Measurements from ENCODE around the gene MYO15B.
"Not testable (repeated sequence)": the region's sequence is repeated elsewhere in the genome, so short reads cannot be mapped to it uniquely, and the experiment has no call there.

MYO15B gene

DNA sequence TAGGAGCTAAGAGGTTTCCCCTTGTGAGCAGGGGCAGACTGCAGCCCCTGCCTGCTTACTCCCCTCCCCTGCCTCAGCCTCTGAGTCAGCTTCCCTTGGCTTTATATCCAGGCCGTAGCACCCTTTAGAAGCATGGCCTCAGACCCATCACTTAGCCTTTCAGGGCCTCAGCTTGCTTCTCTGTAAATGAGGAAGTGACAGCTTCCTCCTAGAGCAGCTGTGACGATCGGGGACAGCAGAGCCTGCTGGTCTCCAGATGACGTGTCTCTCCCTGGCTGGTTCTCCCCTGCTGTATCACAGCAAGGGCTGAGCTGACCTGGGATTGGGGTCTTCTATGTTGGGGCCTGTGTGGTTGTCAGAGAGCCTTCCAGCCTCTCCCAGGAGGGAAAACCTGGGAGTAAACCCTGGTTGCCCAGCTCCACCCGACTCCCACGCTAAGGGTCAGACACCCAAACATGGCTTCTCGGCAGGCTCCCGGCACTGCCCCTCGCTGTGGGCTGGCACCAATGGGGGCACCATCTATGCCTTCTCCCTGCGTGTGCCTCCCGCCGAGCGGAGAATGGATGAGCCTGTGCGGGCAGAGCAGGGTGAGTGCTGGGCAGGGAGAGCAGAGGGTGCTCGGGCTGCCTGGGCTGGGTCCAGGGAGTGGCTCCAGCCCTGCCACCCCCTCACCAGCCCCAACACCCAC is 16.3 kb upstream of the MYO15B start:
- Histone ChIP-seq H3K27ac (ENCODE audit: low read depth, low read length) (no peak overlapping the region), H3K9ac (ENCODE audit: low read depth, low read length) (no peak overlapping the region)
- 94% methylated on average over 15 of the region's 15 CpGs for WGBS

DNA sequence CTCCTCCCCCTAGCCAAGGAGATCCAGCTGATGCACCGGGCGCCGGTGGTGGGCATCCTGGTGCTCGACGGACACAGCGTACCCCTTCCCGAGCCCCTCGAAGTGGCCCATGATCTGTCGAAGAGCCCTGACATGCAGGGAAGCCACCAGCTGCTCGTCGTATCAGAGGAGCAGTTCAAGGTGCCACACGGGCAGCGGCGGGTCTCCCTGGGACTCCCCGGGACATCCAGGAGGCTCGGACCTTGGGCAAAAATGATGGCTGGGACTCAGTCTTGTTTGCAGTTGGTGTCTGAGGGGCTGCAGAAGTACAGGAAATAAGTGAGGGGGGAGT is 15.8 kb upstream of the MYO15B start:
- Histone ChIP-seq H3K9me3 (ENCODE audit: insufficient read depth, low read depth, low read length) (no peaks in the 10 kb centered on the region), H3K4me1 (ENCODE audit: insufficient read depth, low read length) (no peaks in the 10 kb centered on the region), H3K4me3 (ENCODE audit: low read length) (no peak overlapping the region), H3K9ac (ENCODE audit: low read depth, low read length) (no peak overlapping the region), H3K36me3 (ENCODE audit: insufficient read depth, low read length) (0 out of 2 replicates have a peak, but pooled peaks cover 2% of the 10 kb centered on the region), H3K27ac (ENCODE audit: low read depth, low read length) (no peak overlapping the region), H3K27me3 (ENCODE audit: insufficient read depth, low read length) (no peaks in the 10 kb centered on the region)
- WGBS, result 93% methylated on average over 16 of the region's 16 CpGs

More for the DNA sequence above, 16.3 kb upstream of the MYO15B start:
- H3K9me3 ChIP-seq (ENCODE audit: insufficient read depth, low read depth, low read length), result no peaks in the 10 kb centered on the region
- no peaks in the 10 kb centered on the region for H3K4me1 ChIP-seq (ENCODE audit: insufficient read depth, low read length)
- H3K36me3 ChIP-seq (ENCODE audit: insufficient read depth, low read length), result 0 out of 2 replicates have a peak, but pooled peaks cover 2% of the 10 kb centered on the region
- H3K27me3 ChIP-seq (ENCODE audit: insufficient read depth, low read length), result no peaks in the 10 kb centered on the region
- H3K4me3 ChIP-seq (ENCODE audit: low read length), result no peak overlapping the region

DNA sequence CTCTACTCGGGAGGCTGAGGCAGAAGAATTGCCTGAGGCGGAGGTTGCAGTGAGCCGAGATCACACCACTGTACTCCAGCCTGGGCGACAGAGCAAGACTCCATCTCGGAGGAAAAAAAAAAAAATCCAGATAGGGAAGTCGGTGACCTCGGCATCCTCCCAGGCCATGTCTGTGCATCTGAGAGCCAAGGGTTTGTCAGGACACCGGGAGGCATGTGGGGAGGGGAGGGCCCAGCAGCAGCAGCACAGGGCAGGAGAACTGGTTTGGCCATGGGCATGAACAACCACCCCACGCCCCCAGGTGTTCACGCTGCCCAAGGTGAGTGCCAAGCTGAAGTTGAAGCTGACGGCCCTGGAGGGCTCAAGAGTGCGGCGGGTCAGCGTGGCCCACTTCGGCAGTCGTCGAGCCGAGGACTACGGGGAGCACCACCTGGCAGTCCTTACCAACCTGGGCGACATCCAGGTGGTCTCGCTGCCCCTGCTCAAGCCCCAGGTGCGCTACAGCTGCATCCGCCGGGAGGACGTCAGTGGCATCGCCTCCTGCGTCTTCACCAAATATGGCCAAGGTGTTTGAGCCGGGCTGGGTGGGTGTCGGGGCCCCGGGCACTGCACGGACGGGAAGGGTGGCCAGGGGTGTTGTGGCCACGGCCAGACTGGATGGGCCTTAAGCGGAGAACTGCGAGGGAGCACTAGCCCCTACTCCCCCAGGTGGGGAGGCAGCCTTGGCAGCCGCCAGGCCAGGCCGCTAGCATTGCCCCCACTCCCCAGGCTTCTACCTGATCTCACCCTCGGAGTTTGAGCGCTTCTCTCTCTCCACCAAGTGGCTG is 14.7 kb upstream of the MYO15B start:
- no peak overlapping the region for H3K4me3 ChIP-seq (ENCODE audit: low read length)

DNA sequence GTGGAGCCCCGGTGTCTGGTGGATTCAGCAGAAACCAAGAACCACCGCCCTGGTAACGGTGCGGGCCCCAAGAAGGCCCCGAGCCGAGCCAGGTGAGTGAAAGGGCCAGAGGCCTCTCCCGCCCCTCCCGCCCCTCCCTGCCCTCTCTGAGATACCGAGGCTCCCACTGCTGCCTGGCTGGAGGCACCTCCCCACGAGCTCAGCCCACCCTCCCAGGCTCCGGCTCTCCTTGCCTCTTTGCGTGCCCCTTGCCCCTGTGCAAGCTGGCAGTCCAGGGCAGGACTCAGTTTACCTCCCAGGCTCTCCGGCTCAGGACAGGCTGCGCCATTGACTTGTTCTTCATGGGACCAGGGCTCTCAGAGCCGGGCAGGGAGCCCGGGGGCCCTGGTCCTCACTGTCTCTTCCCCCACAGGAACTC is 14.1 kb upstream of the MYO15B start:
- Histone ChIP-seq H3K9me3 (ENCODE audit: insufficient read depth, low read depth, low read length) (no peaks in the 10 kb centered on the region), H3K9ac (ENCODE audit: low read depth, low read length) (no peak overlapping the region), H3K4me1 (ENCODE audit: insufficient read depth, low read length) (no peaks in the 10 kb centered on the region), H3K36me3 (ENCODE audit: insufficient read depth, low read length) (0 out of 2 replicates have a peak, but pooled peaks cover 2% of the 10 kb centered on the region), H3K4me3 (ENCODE audit: low read length) (no peak overlapping the region), H3K27ac (ENCODE audit: low read depth, low read length) (no peak overlapping the region), H3K27me3 (ENCODE audit: insufficient read depth, low read length) (no peaks in the 10 kb centered on the region)
- WGBS, result 91% methylated on average over 16 of the region's 16 CpGs

More for the DNA sequence above, 14.7 kb upstream of the MYO15B start:
- H3K9me3 ChIP-seq (ENCODE audit: insufficient read depth, low read depth, low read length), result no peaks in the 10 kb centered on the region
- H3K4me1 ChIP-seq (ENCODE audit: insufficient read depth, low read length), result no peaks in the 10 kb centered on the region
- H3K9ac ChIP-seq (ENCODE audit: low read depth, low read length), result no peak overlapping the region
- WGBS, result 95% methylated on average over 39 of the region's 39 CpGs
- H3K27ac ChIP-seq (ENCODE audit: low read depth, low read length), result no peak overlapping the region
- H3K36me3 ChIP-seq (ENCODE audit: insufficient read depth, low read length), result 0 out of 2 replicates have a peak, but pooled peaks cover 2% of the 10 kb centered on the region
- no peaks in the 10 kb centered on the region for H3K27me3 ChIP-seq (ENCODE audit: insufficient read depth, low read length)

DNA sequence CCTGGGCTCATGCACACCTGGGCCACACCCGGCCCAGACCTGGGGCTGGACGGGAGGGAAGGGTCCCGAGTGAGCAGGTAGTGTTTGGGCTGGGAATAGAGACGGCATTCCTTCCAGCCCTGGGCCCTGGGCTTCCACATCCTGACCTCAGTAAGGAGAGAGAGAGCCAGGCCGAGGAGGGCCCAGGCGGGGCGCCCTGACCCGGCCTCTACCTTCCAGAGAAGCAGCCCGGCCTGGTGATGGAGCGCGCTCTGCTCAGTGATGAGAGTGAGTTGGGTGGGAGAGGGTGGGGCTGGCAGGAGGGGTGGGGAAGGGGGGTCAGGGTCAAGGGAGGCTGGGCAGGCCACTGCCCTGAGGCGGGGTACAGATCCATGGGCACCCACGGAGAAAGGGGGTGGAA is 13.6 kb upstream of the MYO15B start:
- Histone ChIP-seq H3K36me3 (ENCODE audit: insufficient read depth, low read length) (0 out of 2 replicates have a peak, but pooled peaks cover 2% of the 10 kb centered on the region), H3K4me3 (ENCODE audit: low read length) (no peak overlapping the region), H3K27me3 (ENCODE audit: insufficient read depth, low read length) (no peaks in the 10 kb centered on the region), H3K9ac (ENCODE audit: low read depth, low read length) (no peak overlapping the region), H3K9me3 (ENCODE audit: insufficient read depth, low read depth, low read length) (no peaks in the 10 kb centered on the region), H3K27ac (ENCODE audit: low read depth, low read length) (no peak overlapping the region), H3K4me1 (ENCODE audit: insufficient read depth, low read length) (no peaks in the 10 kb centered on the region)
- 95% methylated on average over 13 of the region's 13 CpGs for WGBS

DNA sequence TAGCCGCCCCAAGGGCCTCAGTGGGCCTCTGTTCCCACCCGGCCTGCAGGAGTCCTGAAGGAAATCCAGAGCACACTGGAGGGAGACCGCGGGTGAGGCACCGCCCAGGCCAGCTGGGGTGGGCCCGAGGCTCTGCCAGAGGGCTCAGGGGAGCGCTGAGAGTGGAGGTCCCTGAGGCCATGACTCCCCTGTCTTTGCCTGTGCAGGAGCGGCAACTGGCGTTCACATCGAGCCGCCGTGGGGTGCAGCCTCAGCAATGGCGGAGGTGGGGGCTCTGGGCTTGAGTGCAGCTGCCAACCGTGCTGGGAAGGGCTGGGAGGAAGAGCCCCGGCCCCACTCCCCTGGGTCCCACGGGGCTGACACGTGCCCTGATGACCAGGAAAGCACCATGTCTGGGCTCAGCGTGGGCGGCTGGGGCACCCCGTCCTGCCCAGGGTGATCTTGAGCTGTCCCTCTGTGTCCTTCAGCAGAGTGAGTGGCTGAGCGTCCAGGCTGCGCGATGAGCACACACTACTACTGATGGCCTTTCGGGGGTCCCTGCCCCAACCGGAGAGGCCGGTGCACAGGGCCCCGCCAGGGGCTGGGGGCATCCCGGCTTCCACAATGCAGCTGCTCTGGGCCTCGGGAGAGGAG is 13.1 kb upstream of the MYO15B start:
- Histone ChIP-seq H3K36me3 (ENCODE audit: insufficient read depth, low read length) (0 out of 2 replicates have a peak, but pooled peaks cover 2% of the 10 kb centered on the region), H3K9ac (ENCODE audit: low read depth, low read length) (no peak overlapping the region), H3K4me3 (ENCODE audit: low read length) (no peak overlapping the region), H3K9me3 (ENCODE audit: insufficient read depth, low read depth, low read length) (no peaks in the 10 kb centered on the region), H3K27ac (ENCODE audit: low read depth, low read length) (no peak overlapping the region), H3K27me3 (ENCODE audit: insufficient read depth, low read length) (no peaks in the 10 kb centered on the region), H3K4me1 (ENCODE audit: insufficient read depth, low read length) (no peaks in the 10 kb centered on the region)
- 91% methylated on average over 29 of the region's 29 CpGs for WGBS

DNA sequence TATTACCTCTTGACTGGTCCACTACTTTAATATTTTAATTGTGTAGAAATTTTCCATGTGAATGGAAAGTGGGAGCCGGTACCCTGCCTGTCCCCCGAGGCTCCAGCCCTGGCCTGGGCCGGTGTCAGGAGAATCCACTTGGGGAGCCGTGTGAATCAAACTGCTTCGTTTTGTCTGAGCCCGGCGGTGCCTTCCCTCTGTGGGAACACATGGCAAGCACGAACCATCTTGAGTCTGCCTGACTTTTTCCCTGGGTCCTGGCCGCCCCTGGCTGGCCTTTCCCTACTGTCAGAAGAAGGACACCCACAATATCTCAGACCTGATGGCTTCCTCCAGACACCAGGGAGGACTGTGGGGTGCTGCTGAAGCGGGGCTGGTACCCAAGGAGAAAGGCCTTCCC is 12.4 kb upstream of the MYO15B start:
- WGBS, result 91% methylated on average over 10 of the region's 10 CpGs
- 0 out of 2 replicates have a peak, but pooled peaks cover 2% of the 10 kb centered on the region for H3K36me3 ChIP-seq (ENCODE audit: insufficient read depth, low read length)

DNA sequence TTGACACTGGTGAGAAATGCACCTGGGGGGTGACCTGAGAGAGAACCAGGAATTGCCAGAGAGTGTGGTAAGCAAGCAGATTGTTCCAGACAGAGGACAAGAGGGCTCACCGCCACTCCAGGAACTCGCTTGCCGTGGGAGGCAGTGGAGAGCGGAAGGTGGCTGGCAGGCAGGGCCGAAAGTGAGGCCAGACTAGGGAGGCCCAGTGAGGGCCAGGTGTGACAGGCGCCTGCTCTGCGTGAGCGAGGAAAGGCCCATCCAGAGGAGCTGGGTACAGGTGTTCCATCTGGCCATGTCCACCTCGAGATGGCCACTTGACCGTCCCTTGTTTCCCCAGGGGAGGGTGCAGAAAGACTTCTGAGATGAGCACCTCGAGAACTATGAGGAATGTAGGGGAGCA is 11.9 kb upstream of the MYO15B start:
- 0 out of 2 replicates have a peak, but pooled peaks cover 2% of the 10 kb centered on the region for H3K36me3 ChIP-seq (ENCODE audit: insufficient read depth, low read length)
- H3K4me3 ChIP-seq (ENCODE audit: low read length), result no peak overlapping the region
- H3K4me1 ChIP-seq (ENCODE audit: insufficient read depth, low read length), result no peaks in the 10 kb centered on the region
- H3K9ac ChIP-seq (ENCODE audit: low read depth, low read length), result no peak overlapping the region
- no peaks in the 10 kb centered on the region for H3K27me3 ChIP-seq (ENCODE audit: insufficient read depth, low read length)
- H3K27ac ChIP-seq (ENCODE audit: low read depth, low read length), result no peak overlapping the region
- no peaks in the 10 kb centered on the region for H3K9me3 ChIP-seq (ENCODE audit: insufficient read depth, low read depth, low read length)
- WGBS, result 83% methylated on average over 11 of the region's 11 CpGs

More for the DNA sequence above, 12.4 kb upstream of the MYO15B start:
- Histone ChIP-seq H3K4me1 (ENCODE audit: insufficient read depth, low read length) (no peaks in the 10 kb centered on the region), H3K9ac (ENCODE audit: low read depth, low read length) (no peak overlapping the region), H3K27ac (ENCODE audit: low read depth, low read length) (no peak overlapping the region), H3K9me3 (ENCODE audit: insufficient read depth, low read depth, low read length) (no peaks in the 10 kb centered on the region), H3K4me3 (ENCODE audit: low read length) (no peak overlapping the region), H3K27me3 (ENCODE audit: insufficient read depth, low read length) (no peaks in the 10 kb centered on the region)

DNA sequence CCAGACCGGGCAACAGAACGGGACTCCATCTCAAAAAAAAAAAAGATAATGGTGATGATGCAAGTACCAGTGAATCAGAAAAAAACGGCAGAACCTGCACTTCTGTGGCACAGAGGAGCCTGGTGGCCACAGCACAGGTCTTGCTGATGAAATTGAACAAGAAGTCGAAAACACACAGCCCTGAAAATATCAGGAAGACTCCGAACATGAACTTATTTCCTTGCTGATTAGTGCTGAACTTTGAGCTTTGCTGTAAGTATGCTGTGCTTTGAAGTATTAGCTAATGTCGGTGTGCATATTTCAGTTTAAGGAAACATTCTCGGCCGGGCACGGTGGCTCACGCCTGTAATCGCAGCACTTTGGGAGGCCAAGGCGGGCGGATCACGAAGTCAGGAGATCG is 10.9 kb upstream of the MYO15B start:
- Histone ChIP-seq H3K27me3 (ENCODE audit: insufficient read depth, low read length) (no peaks in the 10 kb centered on the region), H3K4me3 (ENCODE audit: low read length) (no peak overlapping the region), H3K4me1 (ENCODE audit: insufficient read depth, low read length) (no peaks in the 10 kb centered on the region), H3K36me3 (ENCODE audit: insufficient read depth, low read length) (no peaks in the 10 kb centered on the region), H3K9ac (ENCODE audit: low read depth, low read length) (no peak overlapping the region), H3K27ac (ENCODE audit: low read depth, low read length) (no peak overlapping the region), H3K9me3 (ENCODE audit: insufficient read depth, low read depth, low read length) (no peaks in the 10 kb centered on the region)
- WGBS, result 94% methylated on average over 13 of the region's 15 CpGs

DNA sequence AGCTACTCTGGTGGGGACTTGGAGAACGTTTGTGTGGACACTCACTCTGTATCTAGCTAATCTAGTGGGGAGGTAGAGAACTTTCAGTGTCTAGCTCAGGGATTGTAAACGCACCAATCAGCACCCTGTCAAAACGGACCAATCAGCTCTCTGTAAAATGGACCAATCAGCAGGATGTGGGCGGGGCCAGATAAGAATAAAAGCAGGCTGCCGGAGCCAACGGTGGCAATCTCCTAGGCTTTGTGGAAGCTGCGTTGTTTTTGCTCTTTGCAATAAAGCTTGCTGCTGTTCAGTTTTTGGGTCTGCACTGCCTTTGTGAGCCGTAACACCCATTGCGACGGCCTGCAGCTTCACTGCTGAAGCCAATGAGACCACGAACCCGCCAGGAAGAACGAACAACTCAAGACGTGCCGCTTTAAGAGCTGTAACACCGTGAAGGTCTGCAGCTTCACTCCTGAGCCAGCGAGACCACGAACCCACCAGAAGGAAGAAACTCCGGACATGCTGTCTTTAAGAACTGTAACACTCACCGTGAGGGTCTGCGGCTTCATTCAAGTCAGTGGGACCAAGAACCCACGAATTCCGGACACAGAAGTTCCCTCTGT is 6.4 kb upstream of the MYO15B start:
- H3K4me1 ChIP-seq (ENCODE audit: insufficient read depth, low read length); H3K27me3 ChIP-seq (ENCODE audit: insufficient read depth, low read length); H3K9me3 ChIP-seq (ENCODE audit: insufficient read depth, low read depth, low read length); H3K36me3 ChIP-seq (ENCODE audit: insufficient read depth, low read length); H3K9ac ChIP-seq (ENCODE audit: low read depth, low read length); H3K27ac ChIP-seq (ENCODE audit: low read depth, low read length); H3K4me3 ChIP-seq (ENCODE audit: low read length): not testable (repeated sequence)
- 92% methylated on average over 23 of the region's 23 CpGs for WGBS

DNA sequence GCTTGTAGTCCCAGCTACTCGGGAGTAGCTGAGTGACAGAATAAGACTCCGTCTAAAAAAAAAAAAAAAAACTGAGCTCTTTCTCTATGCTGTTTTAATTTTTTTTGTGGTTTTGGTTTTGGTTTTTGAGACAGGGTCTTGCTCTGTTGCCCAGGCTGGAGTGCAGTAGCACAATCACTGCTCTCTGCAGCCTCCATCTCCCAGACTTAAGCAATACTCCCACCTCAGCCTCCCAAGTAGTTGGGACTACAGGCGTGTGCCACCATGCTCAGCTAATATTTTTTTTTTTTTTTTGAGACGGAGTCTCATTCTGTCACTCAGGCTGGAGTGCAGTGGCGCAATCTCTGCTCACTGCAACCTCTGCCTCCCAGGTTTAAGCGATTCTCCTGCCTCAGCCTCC is 4.4 kb upstream of the MYO15B start:
- not testable (repeated sequence) for H3K4me1 ChIP-seq (ENCODE audit: insufficient read depth, low read length)

More for the DNA sequence above, 4.4 kb upstream of the MYO15B start:
- H3K9ac ChIP-seq (ENCODE audit: low read depth, low read length); H3K9me3 ChIP-seq (ENCODE audit: insufficient read depth, low read depth, low read length); H3K4me3 ChIP-seq (ENCODE audit: low read length); H3K36me3 ChIP-seq (ENCODE audit: insufficient read depth, low read length); H3K27ac ChIP-seq (ENCODE audit: low read depth, low read length): not testable (repeated sequence)
- WGBS, result 93% methylated on average over 6 of the region's 6 CpGs
- H3K27me3 ChIP-seq (ENCODE audit: insufficient read depth, low read length), result peaks cover 12% of the 10 kb centered on the region
